GM12891 (cell line): ENCODE results near the gene SECISBP2.

Source experiments
- PAX5 ChIP-seq: IDR thresholded peaks from 2 replicates; pipeline ENCODE4 v1.6.1; 2011; ENCODE audit warnings: low read length, moderate library complexity, mild to moderate bottlenecking; ENCODE audit not compliant: insufficient read depth, severe bottlenecking
- POLR2A ChIP-seq: IDR thresholded peaks from 2 replicates; pipeline ENCODE4 v1.6.1; 2011; ENCODE audit warnings: low read depth, low read length, control low read depth
- TAF1 ChIP-seq: IDR thresholded peaks from 2 replicates; pipeline ENCODE4 v1.6.1; 2011; ENCODE audit warnings: low read depth, low read length, control low read depth

GRCh38 chr9:89319015-89319905, 960 bp downstream of the SECISBP2 start:
- TF ChIP-seq POLR2A, result no peak
- TF ChIP-seq PAX5, result no peak
- TF ChIP-seq TAF1, result no peak
